ENCODE measurements around the gene GNG10. TPM values are rescaled to one million over a fixed set of nuclear protein-coding genes. Genes with fewer than 3 reads are reported as not detected.

Gene GNG10
- total and polyA plus RNA-seq, 2 donors (not counting 1 experiment from before 2014, with no cell fraction given) = 64.1 to 109 TPM

GRCh38 chr9:111674319-111674718 lies 12.9 kb downstream of the GNG10 start:
- no peak for DNase-seq (ENCODE audit: low read depth in 2 of 2)
- H3K4me3 ChIP-seq (replicated peaks in 1 of 4; ENCODE audit: control extremely low read depth in 1 of 4, insufficient read depth in 1 of 4, low read depth in 3 of 4, low read length in 4 of 4) = no peak overlapping the region
- no peak overlapping the region for H3K27ac ChIP-seq (ENCODE audit: insufficient read depth, low read length)
- H3K9ac ChIP-seq (ENCODE audit: insufficient read depth, low read length) = no peak overlapping the region
- no peaks in the 10 kb centered on the region for H3K27me3 ChIP-seq (ENCODE audit: control insufficient read depth, insufficient read depth, low read length)
- H2AFZ ChIP-seq (ENCODE audit: low read length) = no peak overlapping the region
- no peaks in the 10 kb centered on the region for H3K36me3 ChIP-seq (ENCODE audit: control insufficient read depth, insufficient read depth, low read length)
- TF ChIP-seq EZH2 (IDR thresholded peaks at IDR 0.05; ENCODE audit: low read length, missing control alignments) (no peak), CTCF (conservative IDR thresholded peaks at IDR 0.05 in 1 of 2, IDR thresholded peaks at IDR 0.05 in 1 of 2; ENCODE audit: low read depth in 1 of 2, low read length in 2 of 2) (no peak)
- no peak overlapping the region for H3K4me2 ChIP-seq (ENCODE audit: extremely low read depth, insufficient read depth, low read length)
- no peaks in the 10 kb centered on the region for H3K9me3 ChIP-seq (ENCODE audit: control insufficient read depth, insufficient read depth, low read depth, low read length)
- H3K4me1 ChIP-seq (ENCODE audit: control insufficient read depth, extremely low read depth, insufficient read depth, low read length) = no peaks in the 10 kb centered on the region
- H3K79me2 ChIP-seq (ENCODE audit: control insufficient read depth, insufficient read depth, low read length) = no peaks in the 10 kb centered on the region
- H4K20me1 ChIP-seq (ENCODE audit: control insufficient read depth, extremely low read depth, insufficient read depth, low read length) = no peaks in the 10 kb centered on the region

GRCh38 chr9:111676116-111676515 lies 14.7 kb downstream of the GNG10 start:
- Histone ChIP-seq H3K4me1 (ENCODE audit: control insufficient read depth, extremely low read depth, insufficient read depth, low read length) (no peaks in the 10 kb centered on the region), H3K27me3 (ENCODE audit: control insufficient read depth, insufficient read depth, low read length) (no peaks in the 10 kb centered on the region), H2AFZ (ENCODE audit: low read length) (no peak overlapping the region), H3K4me2 (ENCODE audit: extremely low read depth, insufficient read depth, low read length) (no peak overlapping the region), H4K20me1 (ENCODE audit: control insufficient read depth, extremely low read depth, insufficient read depth, low read length) (no peaks in the 10 kb centered on the region), H3K9ac (ENCODE audit: insufficient read depth, low read length) (no peak overlapping the region), H3K36me3 (ENCODE audit: control insufficient read depth, insufficient read depth, low read length) (no peaks in the 10 kb centered on the region), H3K9me3 (ENCODE audit: control insufficient read depth, insufficient read depth, low read depth, low read length) (no peaks in the 10 kb centered on the region), H3K27ac (ENCODE audit: insufficient read depth, low read length) (no peak overlapping the region), H3K4me3 (replicated peaks in 1 of 4; ENCODE audit: control extremely low read depth in 1 of 4, insufficient read depth in 1 of 4, low read depth in 3 of 4, low read length in 4 of 4) (no peak overlapping the region), H3K79me2 (ENCODE audit: control insufficient read depth, insufficient read depth, low read length) (no peaks in the 10 kb centered on the region)
- no peak for TF ChIP-seq EZH2 (IDR thresholded peaks at IDR 0.05; ENCODE audit: low read length, missing control alignments)
- no peak for TF ChIP-seq CTCF (conservative IDR thresholded peaks at IDR 0.05 in 1 of 2, IDR thresholded peaks at IDR 0.05 in 1 of 2; ENCODE audit: low read depth in 1 of 2, low read length in 2 of 2)
- DNase-seq (ENCODE audit: low read depth in 2 of 2) = no peak

DNA sequence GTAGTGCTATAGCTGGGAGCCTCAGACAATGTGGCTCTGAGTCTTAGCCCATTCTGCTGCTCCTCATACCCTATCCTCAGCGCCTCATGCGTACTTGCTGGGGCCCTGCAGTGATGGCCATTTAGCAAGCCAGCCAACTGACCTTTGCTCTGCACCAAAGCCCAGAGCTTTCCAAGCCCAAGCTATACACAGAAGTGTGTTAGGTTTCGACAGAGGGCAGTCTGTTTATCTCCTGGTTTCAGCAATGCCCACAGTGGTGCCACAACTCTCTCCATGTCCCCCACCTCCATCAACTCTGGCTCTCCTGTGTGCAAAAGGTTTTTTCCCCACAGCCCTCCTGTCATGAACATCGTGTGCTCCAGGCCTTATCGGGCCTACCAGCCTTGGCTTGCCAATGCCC lies 16.9 kb downstream of the GNG10 start:
- H3K4me2 ChIP-seq (ENCODE audit: extremely low read depth, insufficient read depth, low read length) = no peak overlapping the region
- no peak overlapping the region for H3K27ac ChIP-seq (ENCODE audit: insufficient read depth, low read length)
- H3K4me3 ChIP-seq (replicated peaks in 1 of 4; ENCODE audit: control extremely low read depth in 1 of 4, insufficient read depth in 1 of 4, low read depth in 3 of 4, low read length in 4 of 4) = no peak overlapping the region
- H3K4me1 ChIP-seq (ENCODE audit: control insufficient read depth, extremely low read depth, insufficient read depth, low read length) = no peaks in the 10 kb centered on the region
- no peak for DNase-seq (ENCODE audit: low read depth in 2 of 2)
- H4K20me1 ChIP-seq (ENCODE audit: control insufficient read depth, extremely low read depth, insufficient read depth, low read length) = no peaks in the 10 kb centered on the region
- TF ChIP-seq CTCF (conservative IDR thresholded peaks at IDR 0.05 in 1 of 2, IDR thresholded peaks at IDR 0.05 in 1 of 2; ENCODE audit: low read depth in 1 of 2, low read length in 2 of 2) = no peak
- TF ChIP-seq EZH2 (IDR thresholded peaks at IDR 0.05; ENCODE audit: low read length, missing control alignments) = no peak
- H3K9ac ChIP-seq (ENCODE audit: insufficient read depth, low read length) = no peak overlapping the region
- no peaks in the 10 kb centered on the region for H3K36me3 ChIP-seq (ENCODE audit: control insufficient read depth, insufficient read depth, low read length)
- no peaks in the 10 kb centered on the region for H3K9me3 ChIP-seq (ENCODE audit: control insufficient read depth, insufficient read depth, low read depth, low read length)
- H2AFZ ChIP-seq (ENCODE audit: low read length) = no peak overlapping the region
- no peaks in the 10 kb centered on the region for H3K79me2 ChIP-seq (ENCODE audit: control insufficient read depth, insufficient read depth, low read length)
- H3K27me3 ChIP-seq (ENCODE audit: control insufficient read depth, insufficient read depth, low read length) = no peaks in the 10 kb centered on the region
